PC-3 (cell line): ENCODE results near the gene TMEM163.

Experiments used
- CTCF ChIP-seq: fragments of 300-600 bp; sonication (generic); conservative IDR thresholded peaks from 2 replicates; pipeline ENCODE4 v1.5.1; 2017; ENCODE audit warnings: antibody characterized with exemption, low read depth, mild to moderate bottlenecking, low read length
- EZH2 ChIP-seq: fragments of 300-600 bp; sonication (generic); IDR thresholded peaks from one replicate; pipeline ENCODE4 v1.6.1; 2017; ENCODE audit warnings: antibody characterized with exemption, mild to moderate bottlenecking, low read length; ENCODE audit not compliant: unreplicated experiment

DNA sequence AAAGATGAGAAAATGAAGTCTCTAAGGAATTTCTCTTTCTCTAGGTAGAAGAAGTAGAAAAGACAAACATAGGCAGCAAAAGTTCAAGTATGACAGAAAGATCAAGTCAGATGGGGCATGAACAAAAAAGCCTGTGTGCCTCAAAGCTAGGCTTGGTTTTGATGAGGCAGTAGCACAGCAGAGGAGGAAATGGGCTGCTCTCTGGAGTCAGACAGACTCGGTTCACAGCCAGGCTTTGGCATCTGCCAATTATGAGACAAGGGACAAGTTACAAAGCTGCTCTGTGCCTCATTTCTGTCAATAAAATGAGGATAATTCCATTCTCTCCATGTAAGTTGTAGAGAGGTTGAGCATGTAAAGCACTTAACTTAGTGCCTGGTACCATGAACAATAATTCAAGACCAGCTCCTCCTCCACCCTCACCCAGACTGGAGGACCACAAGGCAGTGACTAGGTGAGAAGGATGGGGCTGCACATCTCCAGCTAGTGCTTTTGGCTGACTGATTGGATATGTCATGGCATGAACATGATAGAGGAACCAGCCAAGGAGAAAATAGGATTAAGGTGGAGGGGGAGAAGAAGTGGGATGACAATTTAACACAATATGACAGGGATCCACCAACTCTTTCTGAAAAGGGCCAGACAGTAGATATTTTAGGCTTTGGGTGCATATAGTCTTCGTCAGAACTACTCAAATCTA, 84.6 kb downstream of the TMEM163 start:
- no peak for TF ChIP-seq CTCF
- no peak for TF ChIP-seq EZH2
